ENCODE measurements around the gene COPS3.

DNA sequence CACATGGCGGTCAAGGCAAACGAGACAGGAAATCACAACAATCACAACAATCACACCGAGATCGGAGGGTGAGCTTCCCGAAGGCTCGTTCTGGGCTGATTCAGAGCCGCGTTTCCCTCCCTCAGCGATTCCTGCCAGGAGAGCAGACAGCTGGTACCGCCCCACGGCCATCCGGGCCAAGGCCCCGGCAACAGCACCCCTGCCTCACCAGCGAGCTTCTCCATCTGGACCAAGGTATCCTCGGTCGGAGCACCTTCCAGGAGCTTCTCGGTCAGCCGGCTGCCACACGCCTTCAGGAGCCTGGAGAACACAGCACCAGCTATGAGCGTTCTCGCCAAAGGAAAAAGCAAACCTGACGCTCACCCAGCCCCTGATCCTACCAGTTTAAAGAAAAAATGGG, 59.7 kb downstream of the COPS3 start:
- TF ChIP-seq, protein P1, sequence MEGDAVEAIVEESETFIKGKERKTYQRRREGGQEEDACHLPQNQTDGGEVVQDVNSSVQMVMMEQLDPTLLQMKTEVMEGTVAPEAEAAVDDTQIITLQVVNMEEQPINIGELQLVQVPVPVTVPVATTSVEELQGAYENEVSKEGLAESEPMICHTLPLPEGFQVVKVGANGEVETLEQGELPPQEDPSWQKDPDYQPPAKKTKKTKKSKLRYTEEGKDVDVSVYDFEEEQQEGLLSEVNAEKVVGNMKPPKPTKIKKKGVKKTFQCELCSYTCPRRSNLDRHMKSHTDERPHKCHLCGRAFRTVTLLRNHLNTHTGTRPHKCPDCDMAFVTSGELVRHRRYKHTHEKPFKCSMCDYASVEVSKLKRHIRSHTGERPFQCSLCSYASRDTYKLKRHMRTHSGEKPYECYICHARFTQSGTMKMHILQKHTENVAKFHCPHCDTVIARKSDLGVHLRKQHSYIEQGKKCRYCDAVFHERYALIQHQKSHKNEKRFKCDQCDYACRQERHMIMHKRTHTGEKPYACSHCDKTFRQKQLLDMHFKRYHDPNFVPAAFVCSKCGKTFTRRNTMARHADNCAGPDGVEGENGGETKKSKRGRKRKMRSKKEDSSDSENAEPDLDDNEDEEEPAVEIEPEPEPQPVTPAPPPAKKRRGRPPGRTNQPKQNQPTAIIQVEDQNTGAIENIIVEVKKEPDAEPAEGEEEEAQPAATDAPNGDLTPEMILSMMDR (IDR thresholded peaks at IDR 0.05) = no peak
- TF ChIP-seq POLR2A (IDR thresholded peaks at IDR 0.05) (no peak), EP300 (IDR thresholded peaks at IDR 0.05) (no peak)
